OCI-LY3 (cell line): Measurements from ENCODE around the gene ENDOU.

ENCODE experiments used
- H2AFZ ChIP-seq: fragments of 200-600, 300-600 bp; shearing (Covaris generic); 2 replicates; pipeline ENCODE4 v1.6.0; 2014; ENCODE audit warnings: antibody characterized with exemption, low read depth, low read length
- H3K27ac ChIP-seq: fragments of 200-600, 300-600 bp; sonication (generic); 2 replicates; pipeline ENCODE4 v1.5.1; 2014; ENCODE audit warnings: mild to moderate bottlenecking, low read length, moderate library complexity, mixed read lengths
- H3K27me3 ChIP-seq: fragments of 200-600, 300-600 bp; sonication (generic); 2 replicates; pipeline ENCODE4 v1.6.1; 2014; ENCODE audit warnings: low read depth, low read length, mixed read lengths
- H3K36me3 ChIP-seq: fragments of 200-600, 300-600 bp; sonication (generic); replicated peaks from 2 replicates; pipeline ENCODE3; 2014; ENCODE audit warnings: low read depth, low read length, mixed read lengths
- H3K4me1 ChIP-seq: fragments of 300-600, 200-600 bp; sonication (generic); 2 replicates; pipeline ENCODE4 v1.6.1; 2014; ENCODE audit warnings: low read length, mixed read lengths
- H3K4me2 ChIP-seq: fragments of 200-600, 300-600 bp; sonication (generic); 2 replicates; pipeline ENCODE4 v1.6.1; 2014; ENCODE audit warnings: low read length, mixed read lengths
- H3K4me3 ChIP-seq: fragments of 300-600, 200-600 bp; sonication (generic); 2 replicates; pipeline ENCODE4 v1.5.1; 2014; ENCODE audit warnings: antibody characterized with exemption, mild to moderate bottlenecking, low read length, moderate library complexity
- H3K79me2 ChIP-seq: fragments of 300-600, 200-600 bp; shearing (Covaris generic); 2 replicates; pipeline ENCODE4 v1.6.1; 2014; ENCODE audit warnings: mild to moderate bottlenecking, low read length, mixed read lengths
- H3K9ac ChIP-seq: fragments of 300-600, 200-600 bp; shearing (Covaris generic); 2 replicates; pipeline ENCODE4 v1.6.0; 2014; ENCODE audit warnings: mild to moderate bottlenecking, low read length, moderate library complexity
- H3K9me3 ChIP-seq: fragments of 200-600, 300-600 bp; shearing (Covaris generic); 2 replicates; pipeline ENCODE4 v1.6.1; 2014; ENCODE audit warnings: low read length, mixed read lengths; ENCODE audit not compliant: insufficient read depth
- H4K20me1 ChIP-seq: fragments of 200-600, 300-600 bp; sonication (generic); 2 replicates; pipeline ENCODE4 v1.6.1; 2016; ENCODE audit warnings: low read length, mixed read lengths; ENCODE audit not compliant: insufficient read depth
- CTCF ChIP-seq: fragments of 200-600, 300-600 bp; sonication (generic); IDR thresholded peaks from 2 replicates; pipeline ENCODE4 v1.5.1; 2014; ENCODE audit warnings: antibody characterized with exemption, low read length, low read depth
- EZH2phosphoT487 ChIP-seq: fragments of 200-600 bp; shearing (Covaris generic); IDR thresholded peaks from 2 replicates; pipeline ENCODE4 v1.6.1; 2018; ENCODE audit warnings: antibody characterized with exemption, mixed run types, low read depth

Gene ENDOU

GRCh38 chr12:47725091-47725772, at the start of gene ENDOU:
Gene ENDOU, minus strand, starts transcription at chr12:47725490. Its CDS starts 77 bp downstream, at chr12:47725413.
- Histone ChIP-seq H3K4me2 (peak within 1 kb of the TSS; percentile 48), H3K36me3 (peaks cover 5% of the 10 kb centered on the region), H2AFZ (no peak within 1 kb of the TSS), H4K20me1 (no peaks in the 10 kb centered on the region), H3K4me1 (peaks cover 23% of the 10 kb centered on the region), H3K9me3 (no peaks in the 10 kb centered on the region), H3K4me3 (no peak within 1 kb of the TSS), H3K79me2 (no peaks in the 10 kb centered on the region), H3K27me3 (no peaks in the 10 kb centered on the region), H3K27ac (peak within 1 kb of the TSS; percentile 18; the same call in 1 of the 2 replicates), H3K9ac (no peak within 1 kb of the TSS; the same call in 1 of the 2 replicates)
- TF ChIP-seq EZH2phosphoT487 (no peak), CTCF (no peak)

- Histone ChIP-seq H4K20me1 (0 out of 2 replicates have a peak, but pooled peaks cover 3% of the 10 kb centered on the region), H3K9ac (no peak overlapping the region), H3K27ac (no peak overlapping the region), H3K4me1 (peaks cover 29% of the 10 kb centered on the region), H3K9me3 (no peaks in the 10 kb centered on the region), H3K4me3 (no peak overlapping the region), H3K36me3 (no peaks in the 10 kb centered on the region), H3K79me2 (peaks cover 12% of the 10 kb centered on the region), H3K4me2 (peak overlapping the region; percentile 91), H2AFZ (no peak overlapping the region), H3K27me3 (no peaks in the 10 kb centered on the region)
- TF ChIP-seq EZH2phosphoT487 (no peak), CTCF (no peak)
These were observed 49.4 kb upstream of the ENDOU start for GRCh38 chr12:47774663-47775062.

GRCh38 chr12:47773858-47774580, 48.7 kb upstream of the ENDOU start:
- H3K9me3 ChIP-seq = no peaks in the 10 kb centered on the region
- no peak overlapping the region for H3K27ac ChIP-seq
- peaks cover under 1% of the 10 kb centered on the region; the same call in 1 of the 2 replicates for H3K27me3 ChIP-seq
- no peaks in the 10 kb centered on the region for H3K36me3 ChIP-seq
- peak overlapping the region; percentile 86 for H3K9ac ChIP-seq
- H3K4me2 ChIP-seq = peak overlapping the region; percentile 91
- no peak overlapping the region for H2AFZ ChIP-seq
- no peak for TF ChIP-seq EZH2phosphoT487
- no peak for TF ChIP-seq CTCF
- H3K79me2 ChIP-seq = peaks cover 12% of the 10 kb centered on the region
- H3K4me3 ChIP-seq = peak overlapping the region; percentile 99
- H3K4me1 ChIP-seq = peaks cover 29% of the 10 kb centered on the region
- 0 out of 2 replicates have a peak, but pooled peaks cover 3% of the 10 kb centered on the region for H4K20me1 ChIP-seq
